ENCODE results near the gene CAMK1D. TPM values are rescaled to one million over a fixed set of nuclear protein-coding genes. Genes with fewer than 3 reads are reported as not detected.

The CAMK1D gene
- total and polyA plus RNA-seq, 11 donors: 1.4 to 16.0 (median 2.5) TPM

- no peaks in the 10 kb centered on the region for H3K36me3 ChIP-seq
- intact Hi-C loops (cut with DNase I): no loop called here
- DNase-seq (no peak), ATAC-seq (no peak)
- H3K4me3 ChIP-seq: no peak overlapping the region
- 83 to 97% (median 89%) methylated on average over 4 to 5 of the region's 5 CpGs for WGBS, 4 donors
- TF ChIP-seq CTCF (IDR thresholded peaks at IDR 0.05): no peak
- TF ChIP-seq POLR2A (IDR thresholded peaks at IDR 0.05): no peak
- peaks cover 0 to 10% (median 0%) of the 10 kb centered on the region in 12 donors for H3K9me3 ChIP-seq
- peaks cover 0 to 13% (median 0%) of the 10 kb centered on the region in 9 donors for H3K27me3 ChIP-seq
- no peak overlapping the region for H3K27ac ChIP-seq
- peaks cover 0 to 17% (median 0%) of the 10 kb centered on the region in 12 donors for H3K4me1 ChIP-seq
Observed at GRCh38 chr10:12876266-12876665, 526.9 kb downstream of the CAMK1D start.

GRCh38 chr10:12877150-12877549 lies 527.8 kb downstream of the CAMK1D start:
- WGBS, 4 donors: 80 to 86% (median 83%) methylated on average over 3 of the region's 3 CpGs
- ATAC-seq (no peak), DNase-seq (no peak)
- no peak overlapping the region for H3K4me3 ChIP-seq
- no peak for TF ChIP-seq CTCF (IDR thresholded peaks at IDR 0.05)
- TF ChIP-seq POLR2A (IDR thresholded peaks at IDR 0.05): no peak
- no peaks in the 10 kb centered on the region for H3K36me3 ChIP-seq
- no peak overlapping the region for H3K27ac ChIP-seq
- intact Hi-C loops (cut with DNase I): no loop called here
- peaks cover 0 to 10% (median 0%) of the 10 kb centered on the region in 12 donors for H3K9me3 ChIP-seq
- peaks cover 0 to 6% (median 0%) of the 10 kb centered on the region in 9 donors for H3K27me3 ChIP-seq
- peaks cover 0 to 18% (median 0%) of the 10 kb centered on the region in 12 donors for H3K4me1 ChIP-seq

- intact Hi-C loops (cut with DNase I): no loop called here
- Histone ChIP-seq H3K4me3 (no peak overlapping the region), H3K27me3 (peaks cover 0 to 3% (median 0%) of the 10 kb centered on the region in 9 donors), H3K36me3 (no peaks in the 10 kb centered on the region), H3K4me1 (peaks cover 0 to 13% (median 0%) of the 10 kb centered on the region in 12 donors), H3K27ac (no peak overlapping the region), H3K9me3 (peaks cover 0 to 10% (median 0%) of the 10 kb centered on the region in 12 donors)
- no peak for TF ChIP-seq POLR2A (IDR thresholded peaks at IDR 0.05)
- TF ChIP-seq CTCF (IDR thresholded peaks at IDR 0.05): no peak
- DNase-seq (no peak), ATAC-seq (no peak)
Observed at GRCh38 chr10:12880423-12880822, 531.1 kb downstream of the CAMK1D start.

GRCh38 chr10:12884851-12885250 lies 535.5 kb downstream of the CAMK1D start:
- intact Hi-C loops (cut with DNase I): no loop called here
- H3K27me3 ChIP-seq: no peaks in the 10 kb centered on the region
- no peaks in the 10 kb centered on the region for H3K36me3 ChIP-seq
- DNase-seq: no peak
- 80 to 90% (median 87%) methylated on average over 6 of the region's 6 CpGs for WGBS, 4 donors
- TF ChIP-seq POLR2A (IDR thresholded peaks at IDR 0.05) (no peak), CTCF (IDR thresholded peaks at IDR 0.05) (no peak)
- H3K27ac ChIP-seq: no peak overlapping the region
- no peak overlapping the region for H3K4me3 ChIP-seq
- peaks cover 0 to 6% (median 0%) of the 10 kb centered on the region in 12 donors for H3K4me1 ChIP-seq
- peaks cover 0 to 4% (median 0%) of the 10 kb centered on the region in 12 donors for H3K9me3 ChIP-seq
- no peak for ATAC-seq

MicroRNAs encoded within 50 kb of the gene (microRNA counts, 767-probe panel; counts per million panel counts)
- 71.6 to 908 counts per million in 2 donors for microRNA hsa-miR-548q

Small RNAs within 50 kb of the gene (microRNA-seq; reads per million reads assigned to microRNA genes)
- gene MIR4480 (0 reads per million in 4 donors), gene MIR4481 (0 reads per million in 4 donors), gene MIR548Q (0 reads per million in 4 donors)

Other genes with a start within 250 kb of the CAMK1D start
- 10 to 100 TPM in 5 of 9 donors, 1 to 10 TPM in 4; 6.9 to 17.0 (median 10.6) TPM for gene SEC61A2, start 219.9 kb upstream of the CAMK1D start, total RNA-seq
- 1 to 10 TPM; 5.5 to 9.2 TPM for gene SEC61A2, start 219.9 kb upstream of the CAMK1D start, polyA plus RNA-seq
- gene NUDT5, start 153.7 kb upstream of the CAMK1D start, total RNA-seq: 10 to 100 TPM in 4 of 9 donors, 1 to 10 TPM in 5; 5.0 to 23.3 (median 8.9) TPM
- 10 to 100 TPM in 1 of 2 donors, 1 to 10 TPM in 1; 9.2 to 20.2 TPM for gene NUDT5, start 153.7 kb upstream of the CAMK1D start, polyA plus RNA-seq
- gene CDC123, start 153.4 kb upstream of the CAMK1D start, total RNA-seq: 10 to 100 TPM; 40.6 to 62.0 (median 52.7) TPM
- 10 to 100 TPM; 21.9 to 66.3 TPM for gene CDC123, start 153.4 kb upstream of the CAMK1D start, polyA plus RNA-seq

All from heart left ventricle (tissue), 16 donors.